GM12891 (cell line): Measurements from ENCODE around the gene KRT27.

Source experiments
- POLR2A ChIP-seq: IDR thresholded peaks from 2 replicates; pipeline ENCODE4 v1.6.1; 2011; ENCODE audit warnings: low read depth, low read length, control low read depth
- POLR2AphosphoS5 ChIP-seq: IDR thresholded peaks from 2 replicates; pipeline ENCODE4 v1.6.1; 2011; ENCODE audit warnings: low read depth, low read length, control low read depth
- POU2F2 ChIP-seq: IDR thresholded peaks from 2 replicates; pipeline ENCODE4 v1.6.1; 2011; ENCODE audit warnings: low read depth, mild to moderate bottlenecking, control low read depth, low read length, moderate library complexity
- SPI1 ChIP-seq: IDR thresholded peaks from 2 replicates; pipeline ENCODE4 v1.6.1; 2011; ENCODE audit warnings: low read depth, low read length, control low read depth

GRCh38 chr17:40795019-40795667 is 12.8 kb upstream of the KRT27 start:
- TF ChIP-seq POU2F2 (no peak), POLR2A (no peak), POLR2AphosphoS5 (no peak), SPI1 (no peak)
